Fibroblast of lung (primary cell): ENCODE measurements around the gene TPD52L2. TPM values are rescaled to one million over a fixed set of nuclear protein-coding genes. Genes with fewer than 3 reads are reported as not detected.

Experiments
- DNase-seq, 2 donors: peaks; one replicate each; pipeline versions ENCODE4 v3.0.0 to v3.0.0-alpha.2; 2010; ENCODE audit warnings: low read depth in 2 of 2
- H2AFZ ChIP-seq: 2 replicates; pipeline ENCODE4 v1.5.1; 2012; ENCODE audit warnings: low read length, control low read depth, inconsistent platforms
- H3K27ac ChIP-seq: 2 replicates; pipeline ENCODE4 v1.5.1; 2011; ENCODE audit warnings: low read length, control low read depth; ENCODE audit not compliant: insufficient read depth
- H3K27me3 ChIP-seq: 2 replicates; pipeline ENCODE4 v1.5.1; 2011; ENCODE audit warnings: mild to moderate bottlenecking, low read length; ENCODE audit not compliant: control insufficient read depth, insufficient read depth
- H3K36me3 ChIP-seq: 2 replicates; pipeline ENCODE4 v1.5.1; 2011; ENCODE audit warnings: low read length; ENCODE audit not compliant: control insufficient read depth, insufficient read depth
- H3K4me1 ChIP-seq: 2 replicates; pipeline ENCODE4 v1.5.1; 2011; ENCODE audit warnings: low read length; ENCODE audit not compliant: control insufficient read depth, insufficient read depth; ENCODE audit errors: extremely low read depth
- H3K4me2 ChIP-seq: 2 replicates; pipeline ENCODE4 v1.5.1; 2011; ENCODE audit warnings: low read length, control low read depth; ENCODE audit not compliant: insufficient read depth; ENCODE audit errors: extremely low read depth
- H3K4me3 ChIP-seq, 4 experiments: fragments of 200-600 bp in 1 of 4; sonication (generic) in 1 of 4; replicated peaks in 1 of 4; 2 replicates each; pipeline ENCODE4 v1.5.1; 2011 to 2016; ENCODE audit warnings: low read length in 4 of 4, low read depth in 3 of 4, mild to moderate bottlenecking in 3 of 4, control low read depth in 2 of 4, inconsistent platforms in 1 of 4, mixed read lengths in 1 of 4; ENCODE audit not compliant: insufficient read depth in 1 of 4; ENCODE audit errors: control extremely low read depth in 1 of 4
- H3K79me2 ChIP-seq: 2 replicates; pipeline ENCODE4 v1.5.1; 2012; ENCODE audit warnings: mild to moderate bottlenecking, low read length, inconsistent platforms; ENCODE audit not compliant: control insufficient read depth, insufficient read depth
- H3K9ac ChIP-seq: 2 replicates; pipeline ENCODE4 v1.5.1; 2011; ENCODE audit warnings: mild to moderate bottlenecking, low read length, control low read depth; ENCODE audit not compliant: insufficient read depth
- H3K9me3 ChIP-seq: 2 replicates; pipeline ENCODE4 v1.5.1; 2012; ENCODE audit warnings: low read depth, low read length; ENCODE audit not compliant: control insufficient read depth, insufficient read depth
- H4K20me1 ChIP-seq: 2 replicates; pipeline ENCODE4 v1.5.1; 2011; ENCODE audit warnings: low read length; ENCODE audit not compliant: control insufficient read depth, insufficient read depth; ENCODE audit errors: extremely low read depth
- CTCF ChIP-seq, 2 donors: IDR thresholded peaks in 1 of 2; conservative IDR thresholded peaks in 1 of 2; 1 replicate in 1 of 2; 2 replicates in 1 of 2; pipeline ENCODE4 v1.5.1; 2011 to 2012; ENCODE audit warnings: low read length in 2 of 2, control low read depth in 1 of 2, inconsistent platforms in 1 of 2, low read depth in 1 of 2, mild to moderate bottlenecking in 1 of 2
- EZH2 ChIP-seq: IDR thresholded peaks from 2 replicates; pipeline ENCODE4 v1.5.1; 2012; ENCODE audit warnings: low read length, control low read depth, mild to moderate bottlenecking; ENCODE audit errors: missing control alignments
- polyA plus RNA-seq, 2 donors: library from polyadenylated mRNA; depleted of rRNA in 1 of 2; stranded (reverse) in 1 of 2; unstranded in 1 of 2; fragments of >200 nt; gene quantifications; 2 replicates each; pipeline ENCODE4 v1.2.1, GENCODE V29; 2011 to 2012; ENCODE audit warnings: missing spikeins in 1 of 2
- total RNA-seq: library from RNA; depleted of rRNA; stranded (reverse); fragments of >200 nt; gene quantifications from 2 replicates; pipeline ENCODE4 v1.2.1, GENCODE V29; 2014

TPD52L2 gene
- total and polyA plus RNA-seq, 2 donors (not counting 1 experiment from before 2014, with no cell fraction given): 123 to 212 TPM

GRCh38 chr20:63839620-63840019 is 25.4 kb upstream of the TPD52L2 start:
- H3K79me2 ChIP-seq: no peaks in the 10 kb centered on the region
- no peaks in the 10 kb centered on the region for H4K20me1 ChIP-seq
- H3K9ac ChIP-seq: no peak overlapping the region
- no peak for TF ChIP-seq EZH2
- no peak for TF ChIP-seq CTCF (conservative IDR thresholded peaks at IDR 0.05 in 1 of 2, IDR thresholded peaks at IDR 0.05 in 1 of 2; ENCODE audit: low read depth in 1 of 2, low read length in 2 of 2)
- no peaks in the 10 kb centered on the region for H3K9me3 ChIP-seq
- H3K4me3 ChIP-seq: no peak overlapping the region
- H3K36me3 ChIP-seq: no peaks in the 10 kb centered on the region
- H3K4me2 ChIP-seq: no peak overlapping the region
- no peak overlapping the region for H2AFZ ChIP-seq
- DNase-seq: no peak
- peaks cover 3% of the 10 kb centered on the region for H3K27me3 ChIP-seq
- H3K4me1 ChIP-seq: peaks cover 3% of the 10 kb centered on the region
- H3K27ac ChIP-seq: no peak overlapping the region

- DNase-seq: no peak
- Histone ChIP-seq H3K9ac (no peak overlapping the region), H4K20me1 (no peaks in the 10 kb centered on the region), H3K4me3 (no peak overlapping the region), H3K27me3 (peaks cover 3% of the 10 kb centered on the region), H3K4me1 (peaks cover 2% of the 10 kb centered on the region), H3K9me3 (no peaks in the 10 kb centered on the region), H3K4me2 (no peak overlapping the region), H2AFZ (no peak overlapping the region), H3K36me3 (no peaks in the 10 kb centered on the region), H3K79me2 (no peaks in the 10 kb centered on the region), H3K27ac (no peak overlapping the region)
- TF ChIP-seq EZH2 (no peak), CTCF (conservative IDR thresholded peaks at IDR 0.05 in 1 of 2, IDR thresholded peaks at IDR 0.05 in 1 of 2; ENCODE audit: low read depth in 1 of 2, low read length in 2 of 2) (no peak)
Observed at GRCh38 chr20:63840405-63840828, 24.7 kb upstream of the TPD52L2 start.

GRCh38 chr20:63842258-63842657 is 22.8 kb upstream of the TPD52L2 start:
- Histone ChIP-seq H3K27me3 (peaks cover 8% of the 10 kb centered on the region), H3K27ac (no peak overlapping the region), H3K4me2 (no peak overlapping the region), H3K36me3 (no peaks in the 10 kb centered on the region), H3K4me1 (peaks cover 10% of the 10 kb centered on the region), H3K4me3 (no peak overlapping the region), H4K20me1 (no peaks in the 10 kb centered on the region), H3K79me2 (no peaks in the 10 kb centered on the region), H3K9ac (no peak overlapping the region), H2AFZ (no peak overlapping the region), H3K9me3 (no peaks in the 10 kb centered on the region)
- no peak for DNase-seq
- TF ChIP-seq CTCF (conservative IDR thresholded peaks at IDR 0.05 in 1 of 2, IDR thresholded peaks at IDR 0.05 in 1 of 2; ENCODE audit: low read depth in 1 of 2, low read length in 2 of 2) (no peak), EZH2 (no peak)
